GM12892 (cell line): ENCODE measurements around the gene RNF151.

Experiments used
- POLR2A ChIP-seq: IDR thresholded peaks from 2 replicates; pipeline ENCODE4 v1.6.1; 2011; ENCODE audit warnings: low read depth, low read length, control low read depth
- POLR2AphosphoS5 ChIP-seq: IDR thresholded peaks from 2 replicates; pipeline ENCODE4 v1.6.1; 2011; ENCODE audit warnings: low read depth, low read length, control low read depth
- TAF1 ChIP-seq: IDR thresholded peaks from 2 replicates; pipeline ENCODE4 v1.6.1; 2011; ENCODE audit warnings: low read depth, mild to moderate bottlenecking, control low read depth, low read length, borderline replicate concordance

GRCh38 chr16:2015947-2016208 lies 49.2 kb downstream of the RNF151 start:
- TF ChIP-seq POLR2A: no peak
- no peak for TF ChIP-seq POLR2AphosphoS5
- no peak for TF ChIP-seq TAF1
